PFSK-1 (cell line): Measurements from ENCODE around the gene BRIP1. TPM values are rescaled to one million over a fixed set of nuclear protein-coding genes. Genes with fewer than 3 reads are reported as not detected.

Experiments
- FOXP2 ChIP-seq: optimal IDR thresholded peaks from 2 replicates; pipeline ENCODE3; 2011; ENCODE audit warnings: borderline replicate concordance, control low read depth, inconsistent platforms; ENCODE audit not compliant: insufficient read depth; ENCODE audit errors: extremely low read length, extremely low read depth
- POLR2AphosphoS5 ChIP-seq: IDR thresholded peaks from 2 replicates; pipeline ENCODE4 v1.6.1; 2012; ENCODE audit warnings: low read depth, mild to moderate bottlenecking, control low read depth, low read length, moderate library complexity
- REST ChIP-seq, 2 experiments: IDR thresholded peaks; 2 replicates each; pipeline versions ENCODE4 v1.6.1 to v1.8.0; 2011 to 2012; ENCODE audit warnings: low read depth in 2 of 2, low read length in 2 of 2, control low read depth in 1 of 2, inconsistent platforms in 1 of 2, mild to moderate bottlenecking in 1 of 2, moderate library complexity in 1 of 2; ENCODE audit not compliant: insufficient read depth in 1 of 2
- SIN3A ChIP-seq: IDR thresholded peaks from 2 replicates; pipeline ENCODE4 v1.6.1; 2012; ENCODE audit warnings: mild to moderate bottlenecking, low read length, moderate library complexity, borderline replicate concordance; ENCODE audit not compliant: insufficient read depth
- TAF1 ChIP-seq: IDR thresholded peaks from 2 replicates; pipeline ENCODE4 v1.6.1; 2012; ENCODE audit warnings: low read length, control low read depth, borderline replicate concordance; ENCODE audit not compliant: insufficient read depth
- polyA plus RNA-seq: library from polyadenylated mRNA; unstranded; fragments of >200 nt; gene quantifications from one replicate; pipeline ENCODE4 v1.2.1, GENCODE V29; 2012; ENCODE audit warnings: low read depth, missing spikeins; ENCODE audit not compliant: insufficient read length

BRIP1 gene
- 2.2 TPM for polyA plus RNA-seq

- TF ChIP-seq REST (IDR thresholded peaks at IDR 0.05; ENCODE audit: insufficient read depth in 1 of 2, low read depth in 2 of 2, low read length in 2 of 2) (no peak), SIN3A (0 out of 2 replicates have a peak, but pooled peaks have one; percentile 57), POLR2AphosphoS5 (peak; percentile 94), TAF1 (peak; percentile 66; the same call in 1 of the 2 replicates), FOXP2 (no peak)
Observed at GRCh38 chr17:61862975-61863800, at the start of gene BRIP1. Gene BRIP1, minus strand, starts transcription at chr17:61863528. Its CDS starts 1,989 bp downstream, at chr17:61861539.

GRCh38 chr17:61908292-61909037 is 45.1 kb upstream of the BRIP1 start:
- TF ChIP-seq TAF1: no peak
- no peak for TF ChIP-seq SIN3A
- TF ChIP-seq POLR2AphosphoS5: no peak
- TF ChIP-seq REST (IDR thresholded peaks at IDR 0.05; ENCODE audit: insufficient read depth in 1 of 2, low read depth in 2 of 2, low read length in 2 of 2): no peak
- TF ChIP-seq FOXP2: no peak

- no peak for TF ChIP-seq POLR2AphosphoS5
- TF ChIP-seq REST (IDR thresholded peaks at IDR 0.05; ENCODE audit: insufficient read depth in 1 of 2, low read depth in 2 of 2, low read length in 2 of 2): no peak
- TF ChIP-seq SIN3A: no peak
- no peak for TF ChIP-seq TAF1
- TF ChIP-seq FOXP2: no peak
Observed at GRCh38 chr17:61907361-61907760, 44.0 kb upstream of the BRIP1 start.

- no peak for TF ChIP-seq REST (IDR thresholded peaks at IDR 0.05; ENCODE audit: insufficient read depth in 1 of 2, low read depth in 2 of 2, low read length in 2 of 2)
- no peak for TF ChIP-seq FOXP2
- no peak for TF ChIP-seq POLR2AphosphoS5
- no peak for TF ChIP-seq TAF1
- TF ChIP-seq SIN3A: no peak
Observed at GRCh38 chr17:61904094-61904710, 40.9 kb upstream of the BRIP1 start.
